Measurements from ENCODE around the gene COBLL1. TPM values are rescaled to one million over a fixed set of nuclear protein-coding genes. Genes with fewer than 3 reads are reported as not detected.

The COBLL1 gene
- polyA plus RNA-seq, 1 donor (not counting 4 experiments of a cell fraction or from before 2014, with no cell fraction given), result 14.9 TPM

- FAIRE-seq, result peak; percentile 94
- no peaks in the 10 kb centered on the region for H3K79me2 ChIP-seq (ENCODE audit: control insufficient read depth, insufficient read depth, low read length)
- H4K20me1 ChIP-seq (ENCODE audit: control insufficient read depth, extremely low read depth, insufficient read depth, low read length), result no peaks in the 10 kb centered on the region
- H3K4me3 ChIP-seq (ENCODE audit: control insufficient read depth in 2 of 3, extremely low read depth in 1 of 3, insufficient read depth in 2 of 3, low read depth in 1 of 3, low read length in 3 of 3), result no peak overlapping the region
- no peaks in the 10 kb centered on the region for H3K9me1 ChIP-seq (ENCODE audit: control insufficient read depth, extremely low read depth, insufficient read depth, low read length)
- no peak overlapping the region for H3K4me2 ChIP-seq (ENCODE audit: control insufficient read depth, extremely low read depth, insufficient read depth, low read depth, low read length)
- no peak overlapping the region for H3K9ac ChIP-seq (ENCODE audit: control insufficient read depth, extremely low read depth, insufficient read depth, low read length)
- peak overlapping the region; percentile 44 for H3K27ac ChIP-seq (ENCODE audit: control insufficient read depth, insufficient read depth, low read length)
- no peaks in the 10 kb centered on the region for H3K36me3 ChIP-seq (ENCODE audit: control insufficient read depth in 2 of 2, extremely low read depth in 1 of 2, insufficient read depth in 2 of 2, low read length in 2 of 2)
- DNase-seq (ENCODE audit: low read depth, low spot score), result peak; percentile 65
- no peaks in the 10 kb centered on the region for H3K27me3 ChIP-seq (ENCODE audit: control insufficient read depth, extremely low read depth, insufficient read depth, low read length)
- dilution Hi-C loops (cut with MboI; ENCODE audit: extremely low pct_ligation_motif_present, low sequenced_read_pairs), result no loop called here
- no peaks in the 10 kb centered on the region for H3K9me3 ChIP-seq (ENCODE audit: control insufficient read depth, low read depth, low read length)
- TF ChIP-seq CTCF (optimal IDR thresholded peaks at IDR 0.05 in 1 of 3, IDR thresholded peaks at IDR 0.05 in 1 of 3, conservative IDR thresholded peaks at IDR 0.05 in 1 of 3; ENCODE audit: extremely low read depth in 1 of 3, insufficient read depth in 2 of 3, low read length in 3 of 3) (no peak), EZH2 (IDR thresholded peaks at IDR 0.05; ENCODE audit: low read length) (no peak)
- H3K4me1 ChIP-seq (ENCODE audit: control insufficient read depth, extremely low read depth, insufficient read depth, low read length), result peaks cover 20% of the 10 kb centered on the region
- no peak overlapping the region for H2AFZ ChIP-seq (ENCODE audit: control insufficient read depth, low read length)
Observed at GRCh38 chr2:164657129-164657528, 184.5 kb downstream of the COBLL1 start.

GRCh38 chr2:164655750-164656149 is 185.9 kb downstream of the COBLL1 start:
- H3K9me1 ChIP-seq (ENCODE audit: control insufficient read depth, extremely low read depth, insufficient read depth, low read length), result no peaks in the 10 kb centered on the region
- FAIRE-seq (no peak), DNase-seq (ENCODE audit: low read depth, low spot score) (no peak)
- H3K79me2 ChIP-seq (ENCODE audit: control insufficient read depth, insufficient read depth, low read length), result no peaks in the 10 kb centered on the region
- no peaks in the 10 kb centered on the region for H3K36me3 ChIP-seq (ENCODE audit: control insufficient read depth in 2 of 2, extremely low read depth in 1 of 2, insufficient read depth in 2 of 2, low read length in 2 of 2)
- H3K9ac ChIP-seq (ENCODE audit: control insufficient read depth, extremely low read depth, insufficient read depth, low read length), result no peak overlapping the region
- H3K27ac ChIP-seq (ENCODE audit: control insufficient read depth, insufficient read depth, low read length), result no peak overlapping the region
- no peaks in the 10 kb centered on the region for H3K27me3 ChIP-seq (ENCODE audit: control insufficient read depth, extremely low read depth, insufficient read depth, low read length)
- H3K4me1 ChIP-seq (ENCODE audit: control insufficient read depth, extremely low read depth, insufficient read depth, low read length), result peaks cover 20% of the 10 kb centered on the region
- H2AFZ ChIP-seq (ENCODE audit: control insufficient read depth, low read length), result no peak overlapping the region
- dilution Hi-C loops (cut with MboI; ENCODE audit: extremely low pct_ligation_motif_present, low sequenced_read_pairs), result no loop called here
- peak in 1 of 3 experiments; percentile 34 for TF ChIP-seq CTCF (optimal IDR thresholded peaks at IDR 0.05 in 1 of 3, IDR thresholded peaks at IDR 0.05 in 1 of 3, conservative IDR thresholded peaks at IDR 0.05 in 1 of 3; ENCODE audit: extremely low read depth in 1 of 3, insufficient read depth in 2 of 3, low read length in 3 of 3)
- TF ChIP-seq EZH2 (IDR thresholded peaks at IDR 0.05; ENCODE audit: low read length), result no peak
- H3K9me3 ChIP-seq (ENCODE audit: control insufficient read depth, low read depth, low read length), result no peaks in the 10 kb centered on the region
- H3K4me2 ChIP-seq (ENCODE audit: control insufficient read depth, extremely low read depth, insufficient read depth, low read depth, low read length), result no peak overlapping the region
- H3K4me3 ChIP-seq (ENCODE audit: control insufficient read depth in 2 of 3, extremely low read depth in 1 of 3, insufficient read depth in 2 of 3, low read depth in 1 of 3, low read length in 3 of 3), result no peak overlapping the region
- H4K20me1 ChIP-seq (ENCODE audit: control insufficient read depth, extremely low read depth, insufficient read depth, low read length), result no peaks in the 10 kb centered on the region
